Posterior vena cava (tissue), 2 donors: ENCODE data around the gene OSR1. TPM values are rescaled to one million over a fixed set of nuclear protein-coding genes. Genes with fewer than 3 reads are reported as not detected.
"Not testable (repeated sequence)": the region's sequence is repeated elsewhere in the genome, so short reads cannot be mapped to it uniquely, and the experiment has no call there.

Experiments
- DNase-seq: peaks from one replicate; pipeline ENCODE4 v3.0.0-alpha.2; 2020; ENCODE audit warnings: low spot score
- intact Hi-C, 2 donors: fragments of 100-400 bp; cut with DNase I; formaldehyde crosslinking; loops; one replicate each; pipeline versions ENCODE4 v1.14.1 to v1.14.2; 2022 to 2023
- total RNA-seq, 2 donors: library from RNA; stranded (reverse); fragmentation: NEBNext Ultra II Directional; extraction: Animal tissue kit (Norgen Biotek cat#: 25700); gene quantifications; one replicate each; pipeline ENCODE4 v1.2.1, GENCODE V29; 2021
- donor health status: DM: yes; HTN: yes; CAD: no.
- donor health status: DM: yes; HTN: yes; CAD: no.

OSR1 gene
- total RNA-seq, 2 donors from 2014 or later = 74.0 to 78.3 TPM

- intact Hi-C loops = loop anchor here in 1 of 2 donors (5.0 to 10.0 kb wide), 2 partner anchors 365 to 833 kb away; no protein-coding TSS in a partner anchor
- DNase-seq = peak; percentile 90
These were observed 8.3 kb downstream of the OSR1 start for GRCh38 chr2:19349911-19350677.

- no peak for DNase-seq
- intact Hi-C loops = no loop called here
These were observed 9.7 kb downstream of the OSR1 start for GRCh38 chr2:19348692-19349091.

- intact Hi-C loops = no loop called here
These were observed 10.5 kb downstream of the OSR1 start for GRCh38 chr2:19347619-19348562.

GRCh38 chr2:19346983-19347618, 11.3 kb downstream of the OSR1 start:
- no peak for DNase-seq

More at GRCh38 chr2:19347619-19348562, 10.5 kb downstream of the OSR1 start:
- peak; percentile 99 for DNase-seq

GRCh38 chr2:19337742-19338141, 20.7 kb downstream of the OSR1 start:
- no peak for DNase-seq
- intact Hi-C loops = no loop called here

More at GRCh38 chr2:19346983-19347618, 11.3 kb downstream of the OSR1 start:
- intact Hi-C loops = no loop called here

- no peak for DNase-seq
- intact Hi-C loops = no loop called here
These were observed 21.2 kb downstream of the OSR1 start for GRCh38 chr2:19337202-19337601.

- DNase-seq = no peak
- intact Hi-C loops = no loop called here
These were observed 21.6 kb downstream of the OSR1 start for GRCh38 chr2:19336781-19337180.

GRCh38 chr2:19332503-19332902, 25.9 kb downstream of the OSR1 start:
- intact Hi-C loops = no loop called here

GRCh38 chr2:19331450-19331849, 27.0 kb downstream of the OSR1 start:
- DNase-seq = no peak
- intact Hi-C loops = no loop called here

More at GRCh38 chr2:19332503-19332902, 25.9 kb downstream of the OSR1 start:
- DNase-seq = no peak

GRCh38 chr2:19330436-19330835, 28.0 kb downstream of the OSR1 start:
- no peak for DNase-seq
- intact Hi-C loops = no loop called here

- intact Hi-C loops = no loop called here
- no peak for DNase-seq
These were observed 29.0 kb downstream of the OSR1 start for GRCh38 chr2:19329445-19329844.

- intact Hi-C loops = no loop called here
- DNase-seq = no peak
These were observed 30.9 kb downstream of the OSR1 start for GRCh38 chr2:19327496-19327895.

- no peak for DNase-seq
- intact Hi-C loops = no loop called here
These were observed 36.5 kb downstream of the OSR1 start for GRCh38 chr2:19321946-19322345.

GRCh38 chr2:19320813-19321212, 37.6 kb downstream of the OSR1 start:
- intact Hi-C loops = no loop called here

GRCh38 chr2:19319698-19320097, 38.7 kb downstream of the OSR1 start:
- intact Hi-C loops = no loop called here
- no peak for DNase-seq

More at GRCh38 chr2:19320813-19321212, 37.6 kb downstream of the OSR1 start:
- no peak for DNase-seq

GRCh38 chr2:19319064-19319463, 39.4 kb downstream of the OSR1 start:
- no peak for DNase-seq
- intact Hi-C loops = no loop called here

GRCh38 chr2:19313553-19313952, 44.9 kb downstream of the OSR1 start:
- intact Hi-C loops = no loop called here
- no peak for DNase-seq

- intact Hi-C loops = no loop called here
- no peak for DNase-seq
These were observed 45.5 kb downstream of the OSR1 start for GRCh38 chr2:19312949-19313348.

- DNase-seq, intact Hi-C loops: not testable (repeated sequence)
These were observed 52.4 kb downstream of the OSR1 start for GRCh38 chr2:19306065-19306464.
